ENCODE results near the gene SNX21.

The SNX21 gene

GRCh38 chr20:45890985-45891983, 57.7 kb downstream of the SNX21 start, which contains the start of the genes CTSA and NEURL2:
Gene CTSA, plus strand, starts transcription at chr20:45891335. Its CDS starts 234 bp downstream, at chr20:45891569.
Gene NEURL2, minus strand, starts transcription at chr20:45891208. Its CDS starts 217 bp downstream, at chr20:45890991.
- Histone ChIP-seq H3K9ac (ENCODE audit: low read length) (peak within 1 kb of the TSS; percentile 81), H3F3A (ENCODE audit: insufficient read depth) (no peaks in the 10 kb centered on the region), H2AFZ (ENCODE audit: low read depth, low read length, severe bottlenecking) (peak within 1 kb of the TSS; percentile 93), H4K20me1 (ENCODE audit: low read depth, low read length) (no peaks in the 10 kb centered on the region), H3K36me3 (ENCODE audit: low read length) (no peaks in the 10 kb centered on the region), H3K27ac (ENCODE audit: low read depth, low read length) (peak within 1 kb of the TSS; percentile 45), H3K9me2 (replicated peaks; ENCODE audit: insufficient read depth, low read length) (no peaks in the 10 kb centered on the region), H3K4me2 (ENCODE audit: low read depth, low read length, poor library complexity, severe bottlenecking) (peak within 1 kb of the TSS; percentile 65), H3K9me3 (ENCODE audit: insufficient read depth, low read length) (no peaks in the 10 kb centered on the region), H3K4me3 (ENCODE audit: insufficient read depth, low read length, poor library complexity, severe bottlenecking) (peak within 1 kb of the TSS; percentile 86), H3K79me2 (ENCODE audit: insufficient read depth, low read length) (no peaks in the 10 kb centered on the region), H3K27me3 (ENCODE audit: low read length) (no peaks in the 10 kb centered on the region)
- TF ChIP-seq CTCF (IDR thresholded peaks at IDR 0.05; ENCODE audit: insufficient read depth, low read length, poor library complexity, severe bottlenecking) (no peak), EZH2phosphoT487 (conservative IDR thresholded peaks at IDR 0.05; ENCODE audit: low read length) (no peak)

GRCh38 chr20:45892049-45892825, 58.6 kb downstream of the SNX21 start:
- Histone ChIP-seq H4K20me1 (ENCODE audit: low read depth, low read length) (no peaks in the 10 kb centered on the region), H3F3A (ENCODE audit: insufficient read depth) (no peaks in the 10 kb centered on the region), H3K36me3 (ENCODE audit: low read length) (no peaks in the 10 kb centered on the region), H3K4me2 (ENCODE audit: low read depth, low read length, poor library complexity, severe bottlenecking) (peak overlapping the region; percentile 65), H2AFZ (ENCODE audit: low read depth, low read length, severe bottlenecking) (no peak overlapping the region), H3K79me2 (ENCODE audit: insufficient read depth, low read length) (no peaks in the 10 kb centered on the region), H3K9ac (ENCODE audit: low read length) (peak overlapping the region; percentile 81), H3K9me2 (replicated peaks; ENCODE audit: insufficient read depth, low read length) (no peaks in the 10 kb centered on the region), H3K9me3 (ENCODE audit: insufficient read depth, low read length) (no peaks in the 10 kb centered on the region), H3K27ac (ENCODE audit: low read depth, low read length) (no peak overlapping the region), H3K27me3 (ENCODE audit: low read length) (no peaks in the 10 kb centered on the region), H3K4me3 (ENCODE audit: insufficient read depth, low read length, poor library complexity, severe bottlenecking) (peak overlapping the region; percentile 86)
- no peak for TF ChIP-seq CTCF (IDR thresholded peaks at IDR 0.05; ENCODE audit: insufficient read depth, low read length, poor library complexity, severe bottlenecking)
- TF ChIP-seq EZH2phosphoT487 (conservative IDR thresholded peaks at IDR 0.05; ENCODE audit: low read length): no peak

All from SU-DHL-6 (cell line).